HG02938 (cell line): Measurements from ENCODE around the gene GPAT2.
"Not testable (repeated sequence)": the region's sequence is repeated elsewhere in the genome, so short reads cannot be mapped to it uniquely, and the experiment has no call there.

Source experiments
- ATAC-seq: cut with Tn5 transposase; IDR thresholded peaks from one replicate; pipeline ENCODE4 v1.9.1; 2021; ENCODE audit warnings: mild to moderate bottlenecking, moderate library complexity; ENCODE audit not compliant: unreplicated experiment

GPAT2 gene

DNA sequence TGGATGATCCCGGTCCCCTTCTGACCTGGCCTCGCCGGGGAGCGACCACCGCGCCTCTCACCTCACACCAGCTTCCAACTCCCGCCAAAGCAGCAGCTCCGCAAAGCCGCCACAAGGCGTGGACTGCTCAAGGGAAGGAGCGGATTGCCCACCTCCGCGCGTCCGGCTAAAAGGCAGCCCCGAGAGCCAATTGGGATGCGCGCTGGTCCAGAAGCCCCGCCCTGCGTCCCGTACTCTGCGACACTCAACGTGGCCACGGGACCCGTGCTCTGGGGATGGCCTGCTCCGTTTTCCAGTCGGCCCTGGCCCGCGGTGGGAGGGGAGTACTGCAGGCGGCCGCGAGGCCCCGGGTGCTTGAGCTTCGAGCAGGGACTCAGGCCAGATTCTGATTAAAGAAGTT is at the start of gene GPAT2:
Gene GPAT2, minus strand, starts transcription at position 125 of the 400 bp plus-strand sequence. CDS start 2,557 bp downstream, outside the sequence.
- not testable (repeated sequence) for ATAC-seq

- no peak for ATAC-seq
Observed at GRCh38 chr2:96083989-96084857, 49.5 kb upstream of the GPAT2 start.

DNA sequence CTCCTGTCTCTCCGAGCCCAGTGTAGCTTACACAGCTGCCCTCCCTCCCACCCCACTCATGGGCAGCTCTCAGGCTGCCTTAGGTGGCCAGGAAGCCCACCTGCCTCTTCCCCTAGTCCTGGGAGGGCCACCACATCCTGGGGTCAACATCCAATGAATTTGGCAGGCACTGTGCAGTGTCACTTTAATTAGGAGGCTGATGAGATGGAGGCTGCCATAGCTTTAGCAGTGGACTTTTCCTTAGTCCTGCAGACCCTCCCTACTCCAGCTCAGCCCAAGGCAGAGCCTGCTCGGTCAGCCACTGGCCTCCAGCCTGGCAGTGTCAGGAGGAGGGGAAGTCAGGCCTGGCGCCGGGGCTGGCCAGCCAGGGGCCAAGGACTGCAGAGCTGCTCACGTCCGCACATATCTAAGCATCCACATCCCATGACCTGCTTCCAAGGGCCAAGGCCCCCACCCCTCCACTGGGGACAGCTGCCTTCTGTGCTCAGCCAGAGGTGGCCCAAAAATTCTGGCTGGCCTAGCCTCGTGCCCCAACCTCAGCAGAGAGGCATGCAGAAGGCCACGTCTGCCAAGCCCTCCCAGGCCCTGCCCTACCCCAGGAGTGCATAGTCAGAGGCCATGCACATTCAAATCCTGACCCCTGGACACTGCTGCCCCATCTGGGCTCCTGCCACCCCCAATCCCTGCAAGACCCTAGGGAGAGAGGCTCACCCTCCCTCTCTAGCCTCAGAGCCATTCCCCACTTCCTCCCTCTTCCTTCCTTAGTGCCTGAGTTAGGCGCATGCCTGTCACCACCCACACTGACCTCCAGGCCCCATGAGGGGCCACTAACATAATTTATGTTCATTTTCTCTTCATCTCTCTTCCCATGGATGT is 48.6 kb upstream of the GPAT2 start:
- ATAC-seq, result no peak

DNA sequence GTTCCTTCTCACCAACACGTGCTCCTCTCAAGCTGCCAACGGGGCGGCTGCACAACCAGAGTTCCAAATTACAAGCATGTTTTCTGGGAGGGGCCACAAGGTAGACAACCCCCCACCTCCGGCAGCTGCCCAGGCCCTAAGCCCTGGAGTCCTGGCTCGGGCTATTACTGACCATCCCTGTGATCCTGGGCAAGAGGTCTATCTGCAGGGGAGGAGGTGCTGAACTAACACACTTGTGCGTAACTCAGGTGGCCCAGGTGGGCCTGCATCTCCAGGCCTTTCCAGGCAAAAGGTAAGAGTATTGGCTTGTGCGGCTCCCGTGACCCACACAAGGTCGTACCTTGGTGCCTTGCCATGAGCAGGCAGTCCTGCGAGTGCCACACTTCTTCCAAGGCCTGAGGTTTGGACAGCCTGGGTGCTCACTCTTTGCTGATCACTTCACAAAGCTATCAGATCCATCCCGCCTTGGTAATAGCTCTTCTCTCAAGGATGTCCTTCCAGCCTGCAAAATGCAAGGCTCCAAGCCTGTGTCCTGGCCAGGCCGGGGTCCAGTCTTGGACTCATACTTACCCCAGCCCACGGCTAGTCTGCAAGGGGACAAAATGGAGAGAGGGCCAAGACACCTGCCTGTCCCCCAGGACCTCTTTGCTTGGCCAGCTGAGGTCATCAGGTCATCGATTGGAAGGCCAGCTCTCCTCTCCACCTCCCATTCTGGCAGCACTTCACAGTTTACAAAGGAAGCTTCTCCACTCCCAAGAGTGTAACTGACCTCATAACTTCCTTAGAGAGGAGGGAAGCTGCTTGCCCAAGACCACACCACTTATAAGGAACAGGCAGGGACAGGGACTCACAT is 47.7 kb upstream of the GPAT2 start:
- ATAC-seq, result no peak

DNA sequence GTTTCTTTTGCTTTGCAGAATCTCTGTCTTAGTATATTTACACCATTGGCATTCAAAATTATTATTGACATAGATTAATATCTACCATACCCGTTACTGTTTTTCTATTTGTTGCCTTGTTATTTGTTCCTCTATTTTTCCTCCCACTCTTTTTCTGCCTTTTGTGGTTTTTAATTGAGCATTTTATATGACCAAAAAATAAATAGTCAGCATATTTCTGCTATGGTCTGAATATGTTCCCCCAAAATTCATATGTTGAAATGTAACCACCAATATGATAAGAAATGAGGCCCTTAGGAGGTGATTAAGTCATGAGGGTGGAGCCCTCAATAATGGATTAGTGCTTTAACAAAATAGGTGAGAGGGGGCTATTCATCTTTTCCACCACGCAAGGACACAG is 46.3 kb upstream of the GPAT2 start:
- no peak for ATAC-seq

- ATAC-seq, result no peak
Observed at GRCh38 chr2:96075199-96075771, 40.6 kb upstream of the GPAT2 start.

DNA sequence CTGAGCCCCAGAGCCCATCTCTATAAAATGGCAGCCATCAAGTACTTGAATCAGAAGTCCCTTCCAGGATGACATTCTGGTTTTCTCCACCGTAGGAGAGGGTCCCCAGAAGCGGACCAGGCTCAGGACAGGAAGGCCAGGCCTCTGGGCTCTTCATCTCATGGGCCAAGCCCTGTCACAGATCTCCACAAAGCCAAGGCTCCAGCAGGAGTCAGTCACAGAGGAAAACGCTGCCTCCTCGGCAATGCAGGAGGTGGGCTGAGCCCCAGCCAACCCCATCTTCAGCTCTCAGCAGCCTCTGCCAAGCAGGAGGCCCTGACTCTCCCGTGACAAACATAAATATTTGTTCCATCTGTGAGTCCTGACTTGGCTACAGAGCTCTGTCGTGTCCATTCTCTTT is 39.4 kb upstream of the GPAT2 start:
- no peak for ATAC-seq

GRCh38 chr2:96073170-96073775 is 38.6 kb upstream of the GPAT2 start:
- no peak for ATAC-seq

DNA sequence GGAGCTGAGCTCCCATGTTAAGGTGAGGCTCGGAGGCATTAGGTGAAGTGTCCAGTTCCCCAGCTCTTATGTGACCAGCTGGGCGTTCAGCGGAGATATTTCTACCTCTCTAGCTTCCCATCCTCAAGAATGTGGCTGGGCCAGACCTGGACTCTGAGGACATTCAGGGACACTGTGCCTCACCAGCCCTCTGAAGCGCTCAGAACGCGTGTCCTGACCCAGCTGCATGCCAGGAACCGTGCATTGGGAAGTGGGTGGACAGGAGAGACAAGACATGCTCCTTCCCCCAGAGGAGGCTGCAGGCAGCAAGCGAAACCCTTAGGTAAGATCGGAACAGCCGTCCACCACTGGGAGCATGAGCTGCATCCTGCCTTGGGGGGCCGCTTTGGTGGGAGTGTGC is 38.0 kb upstream of the GPAT2 start:
- ATAC-seq, result no peak

GRCh38 chr2:96071977-96072491 is 37.3 kb upstream of the GPAT2 start:
- not testable (repeated sequence) for ATAC-seq

- ATAC-seq, result not testable (repeated sequence)
Observed at GRCh38 chr2:96071087-96071976, 36.6 kb upstream of the GPAT2 start.

- not testable (repeated sequence) for ATAC-seq
Observed at GRCh38 chr2:96070351-96070750, 35.6 kb upstream of the GPAT2 start.

GRCh38 chr2:96069878-96070277 is 35.2 kb upstream of the GPAT2 start:
- ATAC-seq, result not testable (repeated sequence)

DNA sequence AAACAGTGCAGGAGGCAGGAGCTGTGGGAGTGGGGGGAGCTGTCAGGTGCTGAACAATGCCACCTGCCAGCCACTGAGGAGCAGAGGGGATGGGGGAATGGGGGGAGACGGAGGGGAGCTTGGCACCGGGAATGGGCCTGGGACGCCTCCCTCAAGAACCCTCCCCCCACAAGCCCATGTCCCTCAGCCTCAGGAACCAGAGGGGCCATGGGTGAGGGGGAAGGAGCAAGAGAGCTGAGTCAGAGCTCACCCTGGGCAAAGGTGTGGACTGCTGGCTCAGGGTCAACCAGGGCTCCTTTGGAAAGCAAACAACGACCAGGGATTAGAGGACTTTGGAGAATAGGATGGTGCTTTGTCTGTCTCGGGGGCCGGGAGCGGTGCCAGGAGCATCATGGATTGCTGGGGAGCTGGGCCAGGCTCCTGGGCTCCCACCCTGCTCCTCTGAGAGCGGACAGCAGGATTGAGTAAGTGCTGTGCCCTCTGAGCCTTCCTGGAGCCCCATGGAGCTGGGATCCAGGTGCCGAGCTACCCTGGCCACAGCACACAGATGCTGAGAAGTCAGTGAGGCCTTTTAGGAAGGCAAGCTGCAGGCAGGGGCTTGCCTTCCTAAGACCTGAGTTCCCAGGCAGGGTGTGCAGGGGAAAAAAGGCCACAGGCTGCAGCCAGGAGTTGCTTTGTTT is 33.3 kb upstream of the GPAT2 start:
- ATAC-seq, result not testable (repeated sequence)

GRCh38 chr2:96067098-96067660 is 32.5 kb upstream of the GPAT2 start:
- ATAC-seq, result not testable (repeated sequence)

DNA sequence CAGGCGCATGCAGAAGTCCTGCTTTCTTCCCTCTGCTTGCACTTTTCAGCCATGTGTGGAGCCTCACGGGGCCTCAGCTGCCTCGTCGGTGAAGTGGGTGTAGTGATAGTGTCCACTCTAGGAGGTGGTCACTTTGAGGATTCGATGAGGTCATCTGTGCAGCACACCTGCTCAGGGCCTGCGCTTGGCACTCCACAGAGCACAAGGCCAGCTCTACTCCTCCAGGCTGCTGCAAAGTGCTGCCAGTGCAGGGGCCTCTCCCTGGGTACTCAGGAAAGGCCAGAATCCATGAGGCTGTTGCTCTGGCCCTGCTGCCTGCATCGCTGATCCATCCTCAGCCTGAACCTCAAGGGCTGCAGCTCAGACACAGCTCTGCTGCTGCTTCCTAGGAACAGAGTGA is 31.8 kb upstream of the GPAT2 start:
- not testable (repeated sequence) for ATAC-seq

GRCh38 chr2:96065954-96066353 is 31.2 kb upstream of the GPAT2 start:
- not testable (repeated sequence) for ATAC-seq

- ATAC-seq, result no peak
Observed at GRCh38 chr2:96065381-96065930, 30.7 kb upstream of the GPAT2 start.
